HTR-8/SVneo (cell line): ENCODE measurements around the gene PCNT.
"Not testable (repeated sequence)": the region's sequence is repeated elsewhere in the genome, so short reads cannot be mapped to it uniquely, and the experiment has no call there.

Experiments used
- DNase-seq: peaks from one replicate; pipeline ENCODE4 v3.0.0; 2011; ENCODE audit warnings: low spot score, mixed read lengths; ENCODE audit not compliant: insufficient read length
- FAIRE-seq: peaks from 2 replicates; lab custom pipeline; 2011; peaks lifted over from hg19 to GRCh38; lab: Jason Lieb, UNC

The PCNT gene

GRCh38 chr21:46438241-46438640 lies 114.3 kb downstream of the PCNT start:
- DNase-seq (no peak), FAIRE-seq (no peak)

GRCh38 chr21:46439906-46440305 lies 116.0 kb downstream of the PCNT start:
- FAIRE-seq = no peak
- DNase-seq = no peak

- FAIRE-seq (no peak), DNase-seq (no peak)
Measured at GRCh38 chr21:46441331-46441730, 117.4 kb downstream of the PCNT start.

- FAIRE-seq (no peak), DNase-seq (no peak)
Measured at GRCh38 chr21:46441961-46442498, 118.1 kb downstream of the PCNT start.

GRCh38 chr21:46442938-46443337 lies 119.0 kb downstream of the PCNT start:
- DNase-seq (no peak), FAIRE-seq (no peak)

GRCh38 chr21:46443910-46444309 lies 120.0 kb downstream of the PCNT start:
- DNase-seq = no peak
- no peak for FAIRE-seq

- no peak for FAIRE-seq
Measured at GRCh38 chr21:46448108-46448507, 124.2 kb downstream of the PCNT start.

GRCh38 chr21:46448855-46449254 lies 124.9 kb downstream of the PCNT start:
- not testable (repeated sequence) for FAIRE-seq, DNase-seq

More at GRCh38 chr21:46448108-46448507, 124.2 kb downstream of the PCNT start:
- DNase-seq = no peak

- DNase-seq (no peak), FAIRE-seq (no peak)
Measured at GRCh38 chr21:46452710-46453109, 128.8 kb downstream of the PCNT start.

GRCh38 chr21:46454142-46454541 lies 130.2 kb downstream of the PCNT start:
- no peak for DNase-seq
- FAIRE-seq = no peak

GRCh38 chr21:46454634-46455390 lies 130.9 kb downstream of the PCNT start:
- DNase-seq (no peak), FAIRE-seq (no peak)

- DNase-seq = no peak
Measured at GRCh38 chr21:46455575-46456385, 131.8 kb downstream of the PCNT start.

GRCh38 chr21:46456750-46457149 lies 132.8 kb downstream of the PCNT start:
- FAIRE-seq (no peak), DNase-seq (no peak)

More at GRCh38 chr21:46455575-46456385, 131.8 kb downstream of the PCNT start:
- FAIRE-seq = no peak

GRCh38 chr21:46457801-46458314 lies 133.9 kb downstream of the PCNT start:
- DNase-seq (peak; percentile 22), FAIRE-seq (no peak)

- peak; percentile 95 for FAIRE-seq
- peak; percentile 99 for DNase-seq
Measured at GRCh38 chr21:46458315-46459023, 134.5 kb downstream of the PCNT start, which contains the start of gene DIP2A. DIP2A (plus strand) TSS chr21:46458891; CDS start chr21:46459132, 241 bp downstream.

GRCh38 chr21:46459024-46459355 lies 135.0 kb downstream of the PCNT start:
- FAIRE-seq (no peak), DNase-seq (no peak)

- FAIRE-seq (no peak), DNase-seq (no peak)
Measured at GRCh38 chr21:46459356-46460112, 135.6 kb downstream of the PCNT start.

- FAIRE-seq (no peak), DNase-seq (no peak)
Measured at GRCh38 chr21:46461909-46462308, 138.0 kb downstream of the PCNT start.

- DNase-seq, FAIRE-seq: not testable (repeated sequence)
Measured at GRCh38 chr21:46465153-46465552, 141.2 kb downstream of the PCNT start.
